Endothelial cell of umbilical vein (primary cell): ENCODE results near the gene IRF3. TPM values are rescaled to one million over a fixed set of nuclear protein-coding genes. Genes with fewer than 3 reads are reported as not detected.

ENCODE experiments used
- BruUV-seq: library from RNA; stranded (reverse); fragments of 400-500 nt; replicated peaks from 2 replicates; lab custom pipeline; 2021; lab: Mats Ljungman, UMichigan
- CTCF ChIA-PET: fragments of 300-600, 350-600 bp; sonication (Branson Sonifier 250); formaldehyde crosslinking; loops from one replicate; lab custom pipeline; 2021; ENCODE audit warnings: antibody characterized with exemption, inconsistent platforms; lab: Charles Lee
- POLR2A ChIA-PET: fragments of 300-600, 350-600 bp; sonication (Branson Sonifier 250); formaldehyde crosslinking; loops from one replicate; lab custom pipeline; 2021; ENCODE audit warnings: antibody characterized with exemption, inconsistent platforms; lab: Charles Lee
- DNase-seq: peaks from one replicate; pipeline ENCODE4 v3.0.0-alpha.2; 2011; ENCODE audit warnings: low read depth, low spot score
- FAIRE-seq: peaks from 2 replicates; lab custom pipeline; 2011; peaks lifted over from hg19 to GRCh38; lab: Jason Lieb, UNC
- H2AFZ ChIP-seq: 2 replicates; pipeline ENCODE4 v1.6.0; 2012; ENCODE audit warnings: low read depth, low read length, control low read depth, inconsistent platforms
- H3K27ac ChIP-seq: 2 replicates; pipeline ENCODE4 v1.5.1; 2011; ENCODE audit warnings: low read depth, mild to moderate bottlenecking, control low read depth, low read length, moderate library complexity; ENCODE audit not compliant: insufficient read depth
- H3K27me3 ChIP-seq, 2 experiments: 2 replicates each; pipeline versions ENCODE4 v1.6.0 to v1.6.1; 2011; ENCODE audit warnings: low read length in 2 of 2, mixed read lengths in 1 of 2; ENCODE audit not compliant: control insufficient read depth in 2 of 2, insufficient read depth in 2 of 2
- H3K36me3 ChIP-seq, 2 experiments: 2 replicates in 1 of 2; 3 replicates in 1 of 2; pipeline ENCODE4 v1.5.1; 2011; ENCODE audit warnings: low read length in 2 of 2, mild to moderate bottlenecking in 1 of 2, moderate library complexity in 1 of 2; ENCODE audit not compliant: control insufficient read depth in 2 of 2, insufficient read depth in 2 of 2; ENCODE audit errors: extremely low read depth in 1 of 2
- H3K4me1 ChIP-seq: 3 replicates; pipeline ENCODE4 v1.5.1; 2011; ENCODE audit warnings: mild to moderate bottlenecking, low read length; ENCODE audit not compliant: control insufficient read depth, insufficient read depth; ENCODE audit errors: extremely low read depth
- H3K4me2 ChIP-seq: 2 replicates; pipeline ENCODE4 v1.6.1; 2011; ENCODE audit warnings: low read length, control low read depth, mixed read lengths; ENCODE audit not compliant: insufficient read depth
- H3K4me3 ChIP-seq, 3 experiments: fragments of 200-600 bp in 1 of 3; sonication (generic), shearing (Covaris generic) in 1 of 3; replicated peaks in 1 of 3; 2 replicates each; pipeline ENCODE4 v1.5.1; 2011 to 2016; ENCODE audit warnings: control low read depth in 3 of 3, low read length in 3 of 3, mild to moderate bottlenecking in 2 of 3, inconsistent platforms in 1 of 3, low read depth in 1 of 3, moderate library complexity in 1 of 3; ENCODE audit not compliant: insufficient read depth in 1 of 3
- H3K79me2 ChIP-seq: 2 replicates; pipeline ENCODE4 v1.6.0; 2012; ENCODE audit warnings: low read length, inconsistent platforms; ENCODE audit not compliant: control insufficient read depth, insufficient read depth
- H3K9ac ChIP-seq: replicated peaks from 2 replicates; pipeline ENCODE3; 2011; ENCODE audit warnings: low read length, control low read depth; ENCODE audit not compliant: insufficient read depth; ENCODE audit errors: extremely low read depth
- H3K9me1 ChIP-seq: replicated peaks from 3 replicates; pipeline ENCODE4 v1.6.0; 2011; ENCODE audit warnings: mild to moderate bottlenecking, low read length; ENCODE audit not compliant: control insufficient read depth, insufficient read depth; ENCODE audit errors: extremely low read depth
- H3K9me3 ChIP-seq: replicated peaks from 2 replicates; pipeline ENCODE4 v1.5.1; 2012; ENCODE audit warnings: low read length, inconsistent platforms; ENCODE audit not compliant: control insufficient read depth, insufficient read depth
- H4K20me1 ChIP-seq: replicated peaks from 2 replicates; pipeline ENCODE3; 2011; ENCODE audit warnings: mild to moderate bottlenecking, low read length; ENCODE audit not compliant: control insufficient read depth, insufficient read depth; ENCODE audit errors: extremely low read depth
- EZH2 ChIP-seq: IDR thresholded peaks from 2 replicates; pipeline ENCODE4 v1.6.1; 2012; ENCODE audit warnings: borderline replicate concordance, low read depth, mild to moderate bottlenecking, moderate library complexity, low read length, inconsistent platforms; ENCODE audit not compliant: severe bottlenecking
- FOS ChIP-seq: IDR thresholded peaks from 2 replicates; pipeline ENCODE4 v1.6.1; 2011; ENCODE audit warnings: mild to moderate bottlenecking, low read length, moderate library complexity, borderline replicate concordance; ENCODE audit not compliant: insufficient read depth
- MYC ChIP-seq: IDR thresholded peaks from one replicate; pipeline ENCODE4 v1.6.1; 2011; ENCODE audit warnings: mild to moderate bottlenecking, low read depth, low read length
- POLR2A ChIP-seq: IDR thresholded peaks from 2 replicates; pipeline ENCODE4 v1.6.1; 2012; ENCODE audit warnings: low read depth, mild to moderate bottlenecking, control low read depth, low read length
- dilution Hi-C: fragments of 300-500 bp; cut with MboI; formaldehyde crosslinking; loops from one replicate; pipeline ENCODE4 v1.15.0; 2019; ENCODE audit warnings: low sequenced_read_pairs; ENCODE audit not compliant: extremely low pct_ligation_motif_present
- intact Hi-C: fragments of 100-400 bp; cut with micrococcal nuclease; formaldehyde crosslinking; loops from one replicate; pipeline ENCODE4 v1.10.0; 2022
- polyA plus RNA-seq, 4 experiments: library from polyadenylated mRNA; depleted of rRNA in 3 of 4; stranded (reverse) in 3 of 4; unstranded in 1 of 4; fragments of >200 nt; gene quantifications; 2 replicates each; pipeline versions ENCODE4 v1.2.1 to v1.2.3, GENCODE V29; 2011 to 2012; ENCODE audit warnings: missing spikeins in 1 of 4
- total RNA-seq: library from RNA; stranded (reverse); gene quantifications from 2 replicates; pipeline ENCODE4 v1.2.3, GENCODE V29; 2021
- TF ChIP-seq, protein P1 (sequence below): IDR thresholded peaks from 2 replicates; pipeline ENCODE4 v1.6.1; 2011; ENCODE audit not compliant: insufficient read depth, insufficient read length

The IRF3 gene
- total and polyA plus RNA-seq, 2 donors (not counting 3 experiments of a cell fraction or from before 2014, with no cell fraction given): 64.8 to 73.5 TPM

DNA sequence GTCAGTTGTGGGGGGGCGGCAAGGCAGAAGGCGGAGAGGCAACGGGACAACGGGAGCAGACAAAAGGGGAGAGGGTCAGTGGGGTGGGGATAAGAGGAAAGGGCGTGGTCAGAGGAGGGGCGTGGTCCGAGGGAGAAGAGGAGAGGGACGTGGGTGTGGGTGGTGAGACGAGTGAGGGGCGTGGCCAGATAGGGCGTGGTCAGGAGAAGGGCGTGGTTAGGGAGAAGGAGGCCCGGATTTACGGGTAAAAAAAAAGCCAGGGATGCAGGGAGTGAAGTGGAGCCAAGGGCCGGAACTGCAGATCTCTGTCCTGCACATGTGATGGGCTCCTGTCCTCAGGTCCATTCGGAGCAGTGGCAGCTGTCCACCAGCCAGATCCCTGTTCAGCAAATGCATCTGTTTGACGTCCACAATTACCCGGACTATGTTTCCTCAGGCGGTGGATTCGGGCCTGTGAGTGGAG, 46.8 kb upstream of the IRF3 start:
- ChIA-PET POLR2A (no interaction called here), CTCF (no interaction called here)
- H3K36me3 ChIP-seq: peaks cover 0 to 14% of the 10 kb centered on the region in 2 experiments
- H3K27ac ChIP-seq: no peak overlapping the region
- no peaks in the 10 kb centered on the region for H3K9me3 ChIP-seq
- no peak overlapping the region for H3K4me3 ChIP-seq
- DNase-seq (no peak), FAIRE-seq (no peak)
- H3K9ac ChIP-seq: no peak overlapping the region
- H2AFZ ChIP-seq: no peak overlapping the region
- dilution Hi-C loops (no loop called here), intact Hi-C loops (no loop called here)
- BruUV-seq: no TSS peak
- no peaks in the 10 kb centered on the region for H3K27me3 ChIP-seq
- no peaks in the 10 kb centered on the region for H3K9me1 ChIP-seq
- no peaks in the 10 kb centered on the region for H3K4me1 ChIP-seq
- no peaks in the 10 kb centered on the region for H3K79me2 ChIP-seq
- TF ChIP-seq MYC (no peak), EZH2 (no peak), POLR2A (no peak)
- TF ChIP-seq, protein P1, sequence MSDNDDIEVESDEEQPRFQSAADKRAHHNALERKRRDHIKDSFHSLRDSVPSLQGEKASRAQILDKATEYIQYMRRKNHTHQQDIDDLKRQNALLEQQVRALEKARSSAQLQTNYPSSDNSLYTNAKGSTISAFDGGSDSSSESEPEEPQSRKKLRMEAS: no peak
- H4K20me1 ChIP-seq: no peaks in the 10 kb centered on the region
- no peak overlapping the region for H3K4me2 ChIP-seq

DNA sequence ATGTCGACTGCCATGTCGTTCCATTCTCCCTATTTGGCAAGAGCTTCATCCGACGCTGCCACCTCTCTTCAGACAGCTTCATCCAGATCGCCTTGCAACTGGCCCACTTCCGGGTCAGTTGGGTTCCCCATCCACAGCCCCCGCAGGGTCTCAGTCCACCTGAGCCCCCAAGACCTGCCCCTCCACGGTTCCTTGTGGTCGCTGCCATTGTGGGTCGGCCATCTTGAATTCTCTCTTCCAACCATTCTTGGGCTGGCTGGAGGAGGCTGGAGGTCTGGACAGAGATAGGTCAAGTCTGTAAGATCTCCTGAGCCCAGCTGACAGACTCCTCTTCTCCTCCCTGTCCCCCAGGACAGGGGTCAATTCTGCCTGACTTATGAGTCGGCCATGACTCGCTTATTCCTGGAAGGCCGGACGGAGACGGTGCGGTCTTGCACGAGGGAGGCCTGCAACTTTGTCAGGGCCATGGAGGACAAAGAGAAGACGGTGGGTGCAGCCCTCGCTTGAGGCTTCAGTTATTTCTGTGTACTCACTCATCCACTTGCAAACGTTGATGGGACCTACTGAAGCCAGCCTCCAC, 44.8 kb upstream of the IRF3 start:
- CTCF ChIA-PET: no interaction called here
- Histone ChIP-seq H3K4me3 (no peak overlapping the region), H3K79me2 (no peaks in the 10 kb centered on the region), H3K4me2 (no peak overlapping the region), H3K9me3 (no peaks in the 10 kb centered on the region), H3K27ac (no peak overlapping the region), H3K9ac (no peak overlapping the region), H2AFZ (no peak overlapping the region), H4K20me1 (no peaks in the 10 kb centered on the region), H3K4me1 (no peaks in the 10 kb centered on the region), H3K36me3 (peaks cover 0 to 18% of the 10 kb centered on the region in 2 experiments), H3K27me3 (no peaks in the 10 kb centered on the region), H3K9me1 (no peaks in the 10 kb centered on the region)
- intact Hi-C loops (no loop called here), dilution Hi-C loops (no loop called here)
- POLR2A ChIA-PET: no interaction called here
- no TSS peak for BruUV-seq
- no peak for TF ChIP-seq EZH2
- peak; percentile 49 for TF ChIP-seq FOS
- no peak for FAIRE-seq
- no peak for DNase-seq
